Amniotic epithelial cell (primary cell): ENCODE results near the gene SLC25A43.
A peak's percentile ranks its signal among the peaks of the same experiment; 100 is the strongest.

Experiments used
- DNase-seq: peaks from one replicate; pipeline ENCODE4 v3.0.0-alpha.2; 2010; ENCODE audit warnings: low read depth

The SLC25A43 gene

DNA sequence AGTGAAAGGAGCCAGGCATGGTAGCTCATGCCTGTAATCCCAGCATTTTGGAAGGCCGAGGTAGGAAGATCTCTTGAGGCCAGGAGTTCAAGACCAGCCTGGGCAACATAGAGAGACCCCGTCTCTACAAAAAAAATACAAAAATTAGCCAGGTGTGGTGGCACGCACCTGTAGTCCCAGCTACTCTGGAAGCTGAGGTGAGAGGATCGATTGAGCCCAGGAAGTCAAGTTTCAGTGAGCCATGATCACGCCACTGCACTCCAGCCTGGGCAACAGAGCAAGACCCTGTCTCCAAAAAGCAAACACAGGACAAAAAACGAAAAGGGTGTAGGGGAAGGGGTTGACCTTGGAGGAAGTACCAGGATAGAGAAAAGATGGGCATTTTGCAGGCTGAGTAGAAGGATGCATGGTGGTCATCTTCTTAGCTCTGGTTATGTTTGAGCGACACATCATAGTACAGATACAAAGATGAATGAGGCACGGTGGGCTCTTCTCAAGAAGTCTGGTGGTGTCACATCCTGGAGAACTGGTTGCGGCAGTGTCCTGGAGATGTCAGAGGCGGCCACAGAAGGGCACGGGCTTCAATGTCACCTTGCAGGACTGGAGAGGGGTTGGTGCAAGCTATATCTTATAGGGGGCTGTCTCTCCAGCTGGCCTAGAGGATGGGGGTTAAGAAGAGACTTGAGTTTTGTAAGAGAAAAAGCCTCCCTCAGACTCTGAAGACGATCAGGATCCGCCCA is 101.1 kb downstream of the SLC25A43 start:
- no peak for DNase-seq

DNA sequence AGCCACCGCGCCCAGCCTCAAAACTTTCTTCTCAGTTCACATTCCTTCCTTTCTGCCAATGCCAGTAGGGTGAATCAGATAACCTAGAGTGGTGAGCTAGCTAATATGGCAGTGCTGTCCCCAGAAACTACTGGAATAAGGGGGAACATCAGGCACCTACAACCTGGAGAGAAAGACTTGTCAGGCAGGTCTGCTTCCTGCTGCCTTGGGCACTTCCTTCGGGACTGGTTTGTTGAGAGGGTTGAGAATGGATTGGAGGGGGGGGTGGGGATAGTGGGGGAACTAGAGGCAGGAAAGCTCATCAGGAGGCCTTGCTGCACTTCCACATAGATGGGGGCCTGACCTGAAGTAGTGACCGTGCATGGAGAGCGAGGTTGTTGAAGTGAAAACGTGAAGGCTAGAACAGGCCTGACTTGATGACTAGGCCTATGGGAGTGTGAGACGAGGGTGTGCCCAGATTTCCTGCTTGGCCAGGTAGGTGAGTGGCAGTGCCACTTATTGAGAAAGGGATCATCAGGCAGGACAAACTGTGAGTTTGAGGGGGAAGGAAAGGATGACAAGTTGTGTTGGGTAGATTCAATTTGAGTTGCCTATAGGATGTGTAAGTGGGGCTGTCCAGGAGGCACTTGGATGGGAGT is 102.5 kb downstream of the SLC25A43 start:
- no peak for DNase-seq

DNA sequence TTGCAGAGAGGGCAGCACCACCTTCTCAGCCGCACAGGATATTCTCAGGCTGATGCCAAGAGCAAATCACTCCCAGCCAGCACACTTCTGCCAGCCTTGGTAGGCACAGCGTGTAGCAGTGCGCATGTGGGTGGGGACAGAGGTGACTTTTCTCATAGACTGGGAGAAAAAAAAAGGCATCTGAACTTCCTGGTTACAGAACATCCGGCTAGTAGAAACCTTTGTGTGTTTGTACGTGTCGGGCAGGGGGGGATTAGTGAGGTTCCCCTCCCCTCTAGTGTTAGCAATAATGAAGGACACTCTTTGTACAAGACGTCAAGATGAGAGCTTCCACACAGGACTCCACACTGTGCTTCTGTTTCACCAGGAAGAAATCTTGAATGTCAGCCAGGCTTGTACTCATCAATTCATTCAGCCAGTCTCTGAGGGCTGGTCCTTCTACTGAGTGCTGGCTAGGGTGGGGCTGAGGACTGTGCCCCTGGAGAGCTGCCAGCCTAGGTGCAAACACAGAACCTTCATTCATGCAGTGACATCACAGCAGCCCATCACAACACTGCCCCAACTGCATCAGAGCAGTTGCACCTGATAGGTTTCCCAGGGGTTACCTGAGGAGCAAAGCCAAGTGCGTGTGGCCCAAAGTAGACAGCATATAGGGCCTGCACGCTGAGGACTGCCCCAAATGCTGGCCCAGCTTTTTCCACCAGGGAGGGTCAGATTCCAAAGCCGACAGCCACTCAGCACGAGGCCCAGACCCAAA is 103.8 kb downstream of the SLC25A43 start:
- DNase-seq: peak; percentile 6

DNA sequence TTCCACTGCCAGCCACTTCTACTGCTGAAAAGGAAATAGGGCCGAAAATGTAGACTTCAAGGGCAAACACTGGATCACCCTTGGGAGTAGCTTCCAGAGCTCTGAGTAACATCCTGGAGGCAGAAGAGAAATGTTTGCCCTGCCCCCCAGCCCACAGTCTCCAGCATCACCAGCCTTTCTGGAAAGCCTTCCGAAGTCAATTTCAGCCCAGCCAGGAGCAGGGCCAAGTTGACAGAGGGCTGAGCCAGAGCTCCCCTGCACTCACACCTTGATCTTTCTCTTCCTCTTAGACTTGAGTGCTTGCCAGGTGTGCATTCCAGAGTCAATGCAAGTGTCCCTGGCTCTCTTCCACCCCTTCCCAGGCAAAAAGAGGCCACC is 104.3 kb downstream of the SLC25A43 start:
- DNase-seq: peak; percentile 70
